Endothelial cell of umbilical vein (primary cell): Measurements from ENCODE around the gene ELK1. TPM values are rescaled to one million over a fixed set of nuclear protein-coding genes. Genes with fewer than 3 reads are reported as not detected.

Experiments used
- BruUV-seq: library from RNA; stranded (reverse); fragments of 400-500 nt; replicated peaks from 2 replicates; lab custom pipeline; 2021; lab: Mats Ljungman, UMichigan
- CTCF ChIA-PET: fragments of 300-600, 350-600 bp; sonication (Branson Sonifier 250); formaldehyde crosslinking; loops from one replicate; lab custom pipeline; 2021; ENCODE audit warnings: antibody characterized with exemption, inconsistent platforms; lab: Charles Lee
- POLR2A ChIA-PET: fragments of 300-600, 350-600 bp; sonication (Branson Sonifier 250); formaldehyde crosslinking; loops from one replicate; lab custom pipeline; 2021; ENCODE audit warnings: antibody characterized with exemption, inconsistent platforms; lab: Charles Lee
- DNase-seq: peaks from one replicate; pipeline ENCODE4 v3.0.0-alpha.2; 2011; ENCODE audit warnings: low read depth, low spot score
- FAIRE-seq: peaks from 2 replicates; lab custom pipeline; 2011; peaks lifted over from hg19 to GRCh38; lab: Jason Lieb, UNC
- H2AFZ ChIP-seq: 2 replicates; pipeline ENCODE4 v1.6.0; 2012; ENCODE audit warnings: low read depth, low read length, control low read depth, inconsistent platforms
- H3K27ac ChIP-seq: 2 replicates; pipeline ENCODE4 v1.5.1; 2011; ENCODE audit warnings: low read depth, mild to moderate bottlenecking, control low read depth, low read length, moderate library complexity; ENCODE audit not compliant: insufficient read depth
- H3K27me3 ChIP-seq, 2 experiments: 2 replicates each; pipeline versions ENCODE4 v1.6.0 to v1.6.1; 2011; ENCODE audit warnings: low read length in 2 of 2, mixed read lengths in 1 of 2; ENCODE audit not compliant: control insufficient read depth in 2 of 2, insufficient read depth in 2 of 2
- H3K36me3 ChIP-seq, 2 experiments: 2 replicates in 1 of 2; 3 replicates in 1 of 2; pipeline ENCODE4 v1.5.1; 2011; ENCODE audit warnings: low read length in 2 of 2, mild to moderate bottlenecking in 1 of 2, moderate library complexity in 1 of 2; ENCODE audit not compliant: control insufficient read depth in 2 of 2, insufficient read depth in 2 of 2; ENCODE audit errors: extremely low read depth in 1 of 2
- H3K4me1 ChIP-seq: 3 replicates; pipeline ENCODE4 v1.5.1; 2011; ENCODE audit warnings: mild to moderate bottlenecking, low read length; ENCODE audit not compliant: control insufficient read depth, insufficient read depth; ENCODE audit errors: extremely low read depth
- H3K4me2 ChIP-seq: 2 replicates; pipeline ENCODE4 v1.6.1; 2011; ENCODE audit warnings: low read length, control low read depth, mixed read lengths; ENCODE audit not compliant: insufficient read depth
- H3K4me3 ChIP-seq, 3 experiments: fragments of 200-600 bp in 1 of 3; sonication (generic), shearing (Covaris generic) in 1 of 3; replicated peaks in 1 of 3; 2 replicates each; pipeline ENCODE4 v1.5.1; 2011 to 2016; ENCODE audit warnings: control low read depth in 3 of 3, low read length in 3 of 3, mild to moderate bottlenecking in 2 of 3, inconsistent platforms in 1 of 3, low read depth in 1 of 3, moderate library complexity in 1 of 3; ENCODE audit not compliant: insufficient read depth in 1 of 3
- H3K79me2 ChIP-seq: 2 replicates; pipeline ENCODE4 v1.6.0; 2012; ENCODE audit warnings: low read length, inconsistent platforms; ENCODE audit not compliant: control insufficient read depth, insufficient read depth
- H3K9ac ChIP-seq: replicated peaks from 2 replicates; pipeline ENCODE3; 2011; ENCODE audit warnings: low read length, control low read depth; ENCODE audit not compliant: insufficient read depth; ENCODE audit errors: extremely low read depth
- H3K9me1 ChIP-seq: replicated peaks from 3 replicates; pipeline ENCODE4 v1.6.0; 2011; ENCODE audit warnings: mild to moderate bottlenecking, low read length; ENCODE audit not compliant: control insufficient read depth, insufficient read depth; ENCODE audit errors: extremely low read depth
- H3K9me3 ChIP-seq: replicated peaks from 2 replicates; pipeline ENCODE4 v1.5.1; 2012; ENCODE audit warnings: low read length, inconsistent platforms; ENCODE audit not compliant: control insufficient read depth, insufficient read depth
- H4K20me1 ChIP-seq: replicated peaks from 2 replicates; pipeline ENCODE3; 2011; ENCODE audit warnings: mild to moderate bottlenecking, low read length; ENCODE audit not compliant: control insufficient read depth, insufficient read depth; ENCODE audit errors: extremely low read depth
- EZH2 ChIP-seq: IDR thresholded peaks from 2 replicates; pipeline ENCODE4 v1.6.1; 2012; ENCODE audit warnings: borderline replicate concordance, low read depth, mild to moderate bottlenecking, moderate library complexity, low read length, inconsistent platforms; ENCODE audit not compliant: severe bottlenecking
- FOS ChIP-seq: IDR thresholded peaks from 2 replicates; pipeline ENCODE4 v1.6.1; 2011; ENCODE audit warnings: mild to moderate bottlenecking, low read length, moderate library complexity, borderline replicate concordance; ENCODE audit not compliant: insufficient read depth
- GATA2 ChIP-seq: IDR thresholded peaks from 2 replicates; pipeline ENCODE4 v1.7.0; 2011; ENCODE audit warnings: low read depth, mild to moderate bottlenecking, moderate library complexity, mixed read lengths, low read length; ENCODE audit not compliant: insufficient read length, insufficient read depth
- JUN ChIP-seq: IDR thresholded peaks from 2 replicates; pipeline ENCODE4 v1.6.1; 2011; ENCODE audit warnings: borderline replicate concordance, low read depth; ENCODE audit not compliant: insufficient read length, insufficient read depth
- MYC ChIP-seq: IDR thresholded peaks from one replicate; pipeline ENCODE4 v1.6.1; 2011; ENCODE audit warnings: mild to moderate bottlenecking, low read depth, low read length
- POLR2A ChIP-seq: IDR thresholded peaks from 2 replicates; pipeline ENCODE4 v1.6.1; 2012; ENCODE audit warnings: low read depth, mild to moderate bottlenecking, control low read depth, low read length
- POLR2AphosphoS5 ChIP-seq: IDR thresholded peaks from 2 replicates; pipeline ENCODE4 v1.6.1; 2012; ENCODE audit warnings: low read depth, mild to moderate bottlenecking, control low read depth, low read length, moderate library complexity; ENCODE audit not compliant: insufficient read depth
- dilution Hi-C: fragments of 300-500 bp; cut with MboI; formaldehyde crosslinking; loops from one replicate; pipeline ENCODE4 v1.15.0; 2019; ENCODE audit warnings: low sequenced_read_pairs; ENCODE audit not compliant: extremely low pct_ligation_motif_present
- intact Hi-C: fragments of 100-400 bp; cut with micrococcal nuclease; formaldehyde crosslinking; loops from one replicate; pipeline ENCODE4 v1.10.0; 2022
- polyA plus RNA-seq, 4 experiments: library from polyadenylated mRNA; depleted of rRNA in 3 of 4; stranded (reverse) in 3 of 4; unstranded in 1 of 4; fragments of >200 nt; gene quantifications; 2 replicates each; pipeline versions ENCODE4 v1.2.1 to v1.2.3, GENCODE V29; 2011 to 2012; ENCODE audit warnings: missing spikeins in 1 of 4
- total RNA-seq: library from RNA; stranded (reverse); gene quantifications from 2 replicates; pipeline ENCODE4 v1.2.3, GENCODE V29; 2021
- TF ChIP-seq, protein P1 (sequence below), 2 donors: IDR thresholded peaks; 1 replicate in 1 of 2; 2 replicates in 1 of 2; pipeline ENCODE4 v1.5.1; 2011; ENCODE audit warnings: low read length in 2 of 2, mild to moderate bottlenecking in 2 of 2, moderate library complexity in 2 of 2, control low read depth in 1 of 2, inconsistent platforms in 1 of 2, low read depth in 1 of 2; ENCODE audit not compliant: insufficient read depth in 1 of 2; ENCODE audit errors: extremely low read depth in 1 of 2
- TF ChIP-seq, protein P2 (sequence below): IDR thresholded peaks from 2 replicates; pipeline ENCODE4 v1.6.1; 2011; ENCODE audit not compliant: insufficient read depth, insufficient read length

ELK1 gene
- total and polyA plus RNA-seq, 2 donors (not counting 3 experiments of a cell fraction or from before 2014, with no cell fraction given): 18.3 to 28.7 TPM

DNA sequence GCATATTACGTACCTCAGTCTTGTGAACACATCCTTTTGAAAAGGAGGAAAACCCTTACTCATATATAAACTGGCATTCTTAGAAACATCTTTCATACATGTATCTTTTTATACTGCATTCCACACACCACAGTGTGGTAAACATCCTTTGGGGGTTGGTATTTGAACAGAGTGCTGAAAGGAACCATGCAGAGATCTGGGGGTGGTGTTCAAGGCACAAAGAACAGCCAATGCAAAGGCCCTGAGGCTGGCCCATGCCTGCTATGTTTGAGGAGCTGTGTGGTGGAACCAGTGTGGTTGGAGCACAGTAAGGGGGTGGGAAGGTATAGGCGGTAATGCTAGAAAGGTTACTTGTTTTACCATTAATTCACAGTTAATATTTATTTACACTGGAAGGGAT lies 2.0 kb downstream of the ELK1 start:
- Histone ChIP-seq H4K20me1 (no peaks in the 10 kb centered on the region), H3K79me2 (peaks cover 10% of the 10 kb centered on the region), H3K27me3 (no peaks in the 10 kb centered on the region), H3K4me3 (no peak overlapping the region), H3K9me1 (no peaks in the 10 kb centered on the region), H3K27ac (no peak overlapping the region), H3K9me3 (no peaks in the 10 kb centered on the region), H3K9ac (no peak overlapping the region), H3K4me2 (no peak overlapping the region), H3K36me3 (peaks cover 0 to 2% of the 10 kb centered on the region in 2 experiments), H2AFZ (no peak overlapping the region), H3K4me1 (peaks cover 14% of the 10 kb centered on the region)
- no TSS peak for BruUV-seq
- DNase-seq (no peak), FAIRE-seq (no peak)
- dilution Hi-C loops (no loop called here), intact Hi-C loops (no loop called here)
- no peak for TF ChIP-seq MYC
- TF ChIP-seq, protein P1, sequence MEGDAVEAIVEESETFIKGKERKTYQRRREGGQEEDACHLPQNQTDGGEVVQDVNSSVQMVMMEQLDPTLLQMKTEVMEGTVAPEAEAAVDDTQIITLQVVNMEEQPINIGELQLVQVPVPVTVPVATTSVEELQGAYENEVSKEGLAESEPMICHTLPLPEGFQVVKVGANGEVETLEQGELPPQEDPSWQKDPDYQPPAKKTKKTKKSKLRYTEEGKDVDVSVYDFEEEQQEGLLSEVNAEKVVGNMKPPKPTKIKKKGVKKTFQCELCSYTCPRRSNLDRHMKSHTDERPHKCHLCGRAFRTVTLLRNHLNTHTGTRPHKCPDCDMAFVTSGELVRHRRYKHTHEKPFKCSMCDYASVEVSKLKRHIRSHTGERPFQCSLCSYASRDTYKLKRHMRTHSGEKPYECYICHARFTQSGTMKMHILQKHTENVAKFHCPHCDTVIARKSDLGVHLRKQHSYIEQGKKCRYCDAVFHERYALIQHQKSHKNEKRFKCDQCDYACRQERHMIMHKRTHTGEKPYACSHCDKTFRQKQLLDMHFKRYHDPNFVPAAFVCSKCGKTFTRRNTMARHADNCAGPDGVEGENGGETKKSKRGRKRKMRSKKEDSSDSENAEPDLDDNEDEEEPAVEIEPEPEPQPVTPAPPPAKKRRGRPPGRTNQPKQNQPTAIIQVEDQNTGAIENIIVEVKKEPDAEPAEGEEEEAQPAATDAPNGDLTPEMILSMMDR (IDR thresholded peaks at IDR 0.05; ENCODE audit: extremely low read depth in 1 of 2, insufficient read depth in 1 of 2, low read depth in 1 of 2, low read length in 2 of 2): no peak
- TF ChIP-seq, protein P2, sequence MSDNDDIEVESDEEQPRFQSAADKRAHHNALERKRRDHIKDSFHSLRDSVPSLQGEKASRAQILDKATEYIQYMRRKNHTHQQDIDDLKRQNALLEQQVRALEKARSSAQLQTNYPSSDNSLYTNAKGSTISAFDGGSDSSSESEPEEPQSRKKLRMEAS: no peak
- TF ChIP-seq GATA2: no peak
- TF ChIP-seq POLR2AphosphoS5: no peak
- POLR2A ChIA-PET: no interaction called here
- CTCF ChIA-PET: no interaction called here

DNA sequence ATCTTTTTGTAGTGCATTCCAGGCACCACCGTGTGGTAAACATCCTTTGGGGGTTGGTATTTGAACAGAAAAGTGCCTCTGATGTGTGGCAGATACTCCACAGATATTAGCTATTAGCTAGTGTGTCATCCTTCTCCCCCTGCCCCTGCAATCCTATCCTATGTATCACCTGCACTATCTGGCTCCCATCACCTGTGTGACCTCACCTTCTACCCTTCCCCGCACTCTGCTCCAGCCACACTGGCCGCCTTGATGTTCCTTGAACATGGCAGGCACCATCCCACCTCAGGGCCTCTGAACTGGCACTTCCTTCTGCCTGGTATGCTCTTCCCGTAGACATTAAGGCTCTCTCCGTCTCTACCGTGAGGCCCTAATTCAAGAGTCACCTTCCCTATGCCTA lies 3.7 kb downstream of the ELK1 start:
- H3K79me2 ChIP-seq: peaks cover 10% of the 10 kb centered on the region
- BruUV-seq: no TSS peak
- peaks cover 14% of the 10 kb centered on the region for H3K4me1 ChIP-seq
- TF ChIP-seq EZH2 (no peak), POLR2AphosphoS5 (no peak), JUN (no peak), FOS (no peak), GATA2 (no peak), POLR2A (no peak), MYC (no peak)
- TF ChIP-seq, protein P1 (IDR thresholded peaks at IDR 0.05; ENCODE audit: extremely low read depth in 1 of 2, insufficient read depth in 1 of 2, low read depth in 1 of 2, low read length in 2 of 2): no peak
- TF ChIP-seq, protein P2: no peak
- CTCF ChIA-PET: no interaction called here
- H2AFZ ChIP-seq: no peak overlapping the region
- H3K4me3 ChIP-seq: no peak overlapping the region
- no peaks in the 10 kb centered on the region for H4K20me1 ChIP-seq
- no peak overlapping the region for H3K4me2 ChIP-seq
- no peak overlapping the region for H3K9ac ChIP-seq
- no peaks in the 10 kb centered on the region for H3K27me3 ChIP-seq
- dilution Hi-C loops (no loop called here), intact Hi-C loops (no loop called here)
- H3K27ac ChIP-seq: no peak overlapping the region
- FAIRE-seq (no peak), DNase-seq (no peak)
- H3K9me3 ChIP-seq: no peaks in the 10 kb centered on the region
- H3K36me3 ChIP-seq: no peaks in the 10 kb centered on the region
- H3K9me1 ChIP-seq: no peaks in the 10 kb centered on the region
- POLR2A ChIA-PET: no interaction called here
